Activated CD8-positive, alpha-beta T cell treated with anti-CD3 and anti-CD28 coated beads for 36 hours (primary cell): ENCODE data around the gene DIS3L2. TPM values are rescaled to one million over a fixed set of nuclear protein-coding genes. Genes with fewer than 3 reads are reported as not detected.

ENCODE experiments used
- ATAC-seq: fragments of 200-7000 bp; cut with Tn5 transposase; one replicate; pipeline ENCODE4 v1.10.0; 2021; ENCODE audit warnings: mild to moderate bottlenecking, moderate library complexity
- CTCF ChIA-PET: fragments of 350-600 bp; sonication (Branson Sonifier 250); formaldehyde crosslinking; loops from one replicate; lab custom pipeline; 2021; ENCODE audit warnings: antibody characterized with exemption; lab: Charles Lee
- POLR2A ChIA-PET: fragments of 350-600 bp; sonication (Branson Sonifier 250); formaldehyde crosslinking; loops from one replicate; lab custom pipeline; 2021; ENCODE audit warnings: antibody characterized with exemption; lab: Charles Lee
- DNase-seq: peaks from one replicate; pipeline ENCODE4 v3.0.0-alpha.2; 2020
- H3K27ac Mint-ChIP-seq: one replicate; pipeline ENCODE4 v1.8.0; 2021; ENCODE audit warnings: mild to moderate bottlenecking, mixed read lengths
- H3K27me3 Mint-ChIP-seq: one replicate; pipeline ENCODE4 v1.8.0; 2021; ENCODE audit warnings: mixed read lengths
- H3K36me3 Mint-ChIP-seq: one replicate; pipeline ENCODE4 v1.8.0; 2021; ENCODE audit warnings: low read depth, mixed read lengths
- H3K4me1 Mint-ChIP-seq: one replicate; pipeline ENCODE4 v1.8.0; 2021; ENCODE audit warnings: low read depth, mixed read lengths
- H3K4me3 Mint-ChIP-seq: one replicate; pipeline ENCODE4 v1.8.0; 2021; ENCODE audit warnings: mild to moderate bottlenecking, moderate library complexity, mixed read lengths
- H3K9me3 Mint-ChIP-seq: one replicate; pipeline ENCODE4 v1.8.0; 2021; ENCODE audit warnings: mixed read lengths
- CTCF ChIP-seq: fragments of 200-600 bp; IDR thresholded peaks from one replicate; pipeline ENCODE4 v1.8.0; 2022; ENCODE audit warnings: antibody characterized with exemption, mild to moderate bottlenecking
- intact Hi-C: fragments of 100-400 bp; cut with micrococcal nuclease; formaldehyde crosslinking; loops from one replicate; pipeline ENCODE4 v1.10.0; 2022
- total RNA-seq, 2 experiments: library from RNA; stranded (reverse); gene quantifications; one replicate each; pipeline ENCODE4 v1.2.3, GENCODE V29; 2021

Gene DIS3L2
- total RNA-seq, 2 experiments from 2014 or later = 26.5 to 27.2 TPM

- Mint-ChIP-seq H3K27me3 (no peaks in the 10 kb centered on the region), H3K36me3 (peaks cover 9% of the 10 kb centered on the region), H3K4me1 (peaks cover 8% of the 10 kb centered on the region), H3K27ac (no peak overlapping the region), H3K9me3 (no peaks in the 10 kb centered on the region), H3K4me3 (no peak overlapping the region)
- intact Hi-C loops = no loop called here
- ChIA-PET POLR2A (no interaction called here), CTCF (no interaction called here)
- DNase-seq = no peak
- ATAC-seq = no peak
- TF ChIP-seq CTCF = no peak
Measured at GRCh38 chr2:232211743-232212686, 250.5 kb downstream of the DIS3L2 start.

- ChIA-PET POLR2A (no interaction called here), CTCF (no interaction called here)
- Mint-ChIP-seq H3K4me1 (peaks cover 8% of the 10 kb centered on the region), H3K4me3 (no peak overlapping the region), H3K36me3 (peaks cover 9% of the 10 kb centered on the region), H3K27ac (no peak overlapping the region), H3K9me3 (no peaks in the 10 kb centered on the region), H3K27me3 (no peaks in the 10 kb centered on the region)
- no peak for DNase-seq
- no peak for ATAC-seq
- TF ChIP-seq CTCF = no peak
- intact Hi-C loops = no loop called here
Measured at GRCh38 chr2:232213176-232213575, 251.7 kb downstream of the DIS3L2 start.

GRCh38 chr2:232214053-232214452 lies 252.5 kb downstream of the DIS3L2 start:
- H3K9me3 Mint-ChIP-seq = no peaks in the 10 kb centered on the region
- H3K36me3 Mint-ChIP-seq = peaks cover 9% of the 10 kb centered on the region
- TF ChIP-seq CTCF = no peak
- H3K4me3 Mint-ChIP-seq = no peak overlapping the region
- intact Hi-C loops = no loop called here
- POLR2A ChIA-PET = no interaction called here
- CTCF ChIA-PET = no interaction called here
- ATAC-seq = no peak
- no peak for DNase-seq
- H3K4me1 Mint-ChIP-seq = peaks cover 14% of the 10 kb centered on the region
- H3K27ac Mint-ChIP-seq = no peak overlapping the region
- no peaks in the 10 kb centered on the region for H3K27me3 Mint-ChIP-seq

GRCh38 chr2:232216028-232216427 lies 254.5 kb downstream of the DIS3L2 start:
- ATAC-seq (no peak), DNase-seq (no peak)
- peaks cover 5% of the 10 kb centered on the region for H3K36me3 Mint-ChIP-seq
- no peak for TF ChIP-seq CTCF
- no peaks in the 10 kb centered on the region for H3K27me3 Mint-ChIP-seq
- CTCF ChIA-PET = no interaction called here
- POLR2A ChIA-PET = no interaction called here
- no peaks in the 10 kb centered on the region for H3K9me3 Mint-ChIP-seq
- peaks cover 22% of the 10 kb centered on the region for H3K4me1 Mint-ChIP-seq
- intact Hi-C loops = no loop called here
- H3K4me3 Mint-ChIP-seq = no peak overlapping the region
- no peak overlapping the region for H3K27ac Mint-ChIP-seq

- TF ChIP-seq CTCF = no peak
- Mint-ChIP-seq H3K4me3 (no peak overlapping the region), H3K4me1 (peaks cover 14% of the 10 kb centered on the region), H3K27ac (peak overlapping the region; percentile 23), H3K9me3 (no peaks in the 10 kb centered on the region), H3K27me3 (no peaks in the 10 kb centered on the region), H3K36me3 (peaks cover 8% of the 10 kb centered on the region)
- POLR2A ChIA-PET = no interaction called here
- CTCF ChIA-PET = interaction anchor here (1.0 kb wide), 1 partner anchor 12 kb away, joined by 3 read pairs; no protein-coding TSS in a partner anchor
- no peak for DNase-seq
- intact Hi-C loops = no loop called here
- ATAC-seq = no peak
Measured at GRCh38 chr2:232218778-232219495, 257.4 kb downstream of the DIS3L2 start.
